Sigmoid colon (tissue), 4 donors: ENCODE data around the gene SENP8.

Source experiments
- CTCF ChIP-seq, 4 experiments: fragments of 450-650 bp in 3 of 4; fragments of 200-600 bp in 1 of 4; IDR thresholded peaks; one replicate each; pipeline ENCODE4 v1.5.1; 2016 to 2019; ENCODE audit warnings: antibody characterized with exemption in 4 of 4, mild to moderate bottlenecking in 3 of 4, moderate library complexity in 2 of 4
- EP300 ChIP-seq, 4 donors: sonication (generic); formaldehyde crosslinking; IDR thresholded peaks; one replicate each; pipeline ENCODE4 v1.6.1; 2017; ENCODE audit warnings: antibody characterized with exemption in 4 of 4
- POLR2A ChIP-seq, 2 donors: fragments of 450-650 bp; IDR thresholded peaks; one replicate each; pipeline ENCODE4 v1.6.1; 2016; ENCODE audit warnings: antibody characterized with exemption in 2 of 2, mild to moderate bottlenecking in 2 of 2, moderate library complexity in 2 of 2
- POLR2AphosphoS5 ChIP-seq, 4 donors: sonication (generic); formaldehyde crosslinking; IDR thresholded peaks; one replicate each; pipeline ENCODE4 v1.6.1; 2017; ENCODE audit warnings: antibody characterized with exemption in 4 of 4

- TF ChIP-seq POLR2AphosphoS5 (IDR thresholded peaks at IDR 0.05), result no peak
- no peak for TF ChIP-seq CTCF (IDR thresholded peaks at IDR 0.05)
- no peak for TF ChIP-seq POLR2A (IDR thresholded peaks at IDR 0.05)
- no peak for TF ChIP-seq EP300 (IDR thresholded peaks at IDR 0.05)
Measured at GRCh38 chr15:72074335-72075060, 43.7 kb upstream of the SENP8 start.
